B cell (primary cell): ENCODE measurements around the gene ELFN1. TPM values are rescaled to one million over a fixed set of nuclear protein-coding genes. Genes with fewer than 3 reads are reported as not detected.

Experiments
- ATAC-seq: fragments of 200-7000 bp; cut with Tn5 transposase; one replicate; pipeline ENCODE4 v1.10.0; 2021; ENCODE audit warnings: low read depth, mild to moderate bottlenecking, moderate number of reproducible peaks, moderate library complexity
- CTCF ChIA-PET: fragments of 350-600 bp; sonication (Branson Sonifier 250); formaldehyde crosslinking; loops from one replicate; lab custom pipeline; 2021; ENCODE audit warnings: antibody characterized with exemption, inconsistent platforms; lab: Charles Lee
- POLR2A ChIA-PET: fragments of 350-600 bp; sonication (Branson Sonifier 250); formaldehyde crosslinking; loops from one replicate; lab custom pipeline; 2021; ENCODE audit warnings: antibody characterized with exemption; lab: Charles Lee
- DNase-seq: peaks from one replicate; pipeline ENCODE4 v3.0.0; 2013
- H2AFZ ChIP-seq: 2 replicates; pipeline ENCODE4 v1.6.1; 2012; ENCODE audit warnings: mild to moderate bottlenecking, low read depth, low read length; ENCODE audit not compliant: insufficient read depth, poor library complexity, severe bottlenecking
- H3K27ac ChIP-seq, 2 donors: 1 replicate in 1 of 2; 2 replicates in 1 of 2; pipeline ENCODE4 v1.5.1; 2012 to 2013; ENCODE audit warnings: low read length in 2 of 2, mild to moderate bottlenecking in 2 of 2, moderate library complexity in 1 of 2
- H3K27me3 ChIP-seq, 4 experiments: fragments of 200-600 bp in 1 of 4; sonication (generic) in 1 of 4; replicated peaks in 1 of 4; 1 replicate in 2 of 4; 2 replicates in 2 of 4; pipeline versions ENCODE4 v1.6.1 to v1.7.0; 2013 to 2016; ENCODE audit warnings: low read length in 3 of 4, mild to moderate bottlenecking in 2 of 4, mixed read lengths in 1 of 4, moderate library complexity in 1 of 4; ENCODE audit not compliant: insufficient read depth in 4 of 4, control insufficient read depth in 3 of 4; ENCODE audit errors: control extremely low read depth in 1 of 4
- H3K36me3 ChIP-seq, 2 experiments: replicated peaks in 1 of 2; 1 replicate in 1 of 2; 2 replicates in 1 of 2; pipeline versions ENCODE4 v1.6.1 to v1.7.1; 2013; ENCODE audit warnings: low read length in 1 of 2; ENCODE audit not compliant: insufficient read depth in 2 of 2, control insufficient read depth in 1 of 2; ENCODE audit errors: control extremely low read depth in 1 of 2, extremely low read depth in 1 of 2
- H3K4me1 ChIP-seq, 2 donors: fragments of 200-600 bp in 1 of 2; sonication (generic) in 1 of 2; 1 replicate in 1 of 2; 2 replicates in 1 of 2; pipeline versions ENCODE4 v1.5.1 to v1.6.1; 2013 to 2017; ENCODE audit warnings: low read length in 2 of 2; ENCODE audit not compliant: control insufficient read depth in 2 of 2, insufficient read depth in 2 of 2
- H3K4me2 ChIP-seq: replicated peaks from 2 replicates; pipeline ENCODE3; 2012; ENCODE audit warnings: mild to moderate bottlenecking, low read depth, low read length; ENCODE audit not compliant: poor library complexity, severe bottlenecking
- H3K4me3 ChIP-seq, 5 experiments: fragments of 200-600 bp in 1 of 5; sonication (generic) in 1 of 5; 1 replicate in 3 of 5; 2 replicates in 2 of 5; pipeline versions ENCODE4 v1.5.1 to v1.7.0; 2011 to 2016; ENCODE audit warnings: low read length in 4 of 5, mild to moderate bottlenecking in 4 of 5, low read depth in 2 of 5, control low read depth in 1 of 5, moderate library complexity in 1 of 5; ENCODE audit not compliant: insufficient read depth in 1 of 5; ENCODE audit errors: control extremely low read depth in 1 of 5, extremely low read depth in 1 of 5
- H3K79me2 ChIP-seq: fragments of 200-600 bp; sonication (generic); one replicate; pipeline ENCODE4 v1.6.0; 2016; ENCODE audit warnings: low read length; ENCODE audit not compliant: control insufficient read depth, insufficient read depth
- H3K9ac ChIP-seq: fragments of 200-600 bp; sonication (generic); 2 replicates; pipeline ENCODE4 v1.6.1; 2017; ENCODE audit warnings: mild to moderate bottlenecking, low read length, moderate library complexity
- H3K9me3 ChIP-seq, 3 donors: one replicate each; pipeline versions ENCODE4 v1.6.1 to v1.7.1; 2013; ENCODE audit warnings: low read length in 2 of 3; ENCODE audit not compliant: control insufficient read depth in 2 of 3, insufficient read depth in 1 of 3; ENCODE audit errors: control extremely low read depth in 1 of 3
- H4K20me1 ChIP-seq: 2 replicates; pipeline ENCODE4 v1.6.0; 2012; ENCODE audit warnings: mild to moderate bottlenecking, low read length; ENCODE audit not compliant: insufficient read depth, control insufficient read depth, poor library complexity, severe bottlenecking
- H3K27ac Mint-ChIP-seq: one replicate; pipeline ENCODE4 v1.8.0; 2021; ENCODE audit warnings: mixed read lengths
- H3K27me3 Mint-ChIP-seq: one replicate; pipeline ENCODE4 v1.8.0; 2021; ENCODE audit warnings: mixed read lengths
- H3K4me1 Mint-ChIP-seq: one replicate; pipeline ENCODE4 v1.8.0; 2021; ENCODE audit warnings: mixed read lengths
- H3K4me3 Mint-ChIP-seq: one replicate; pipeline ENCODE4 v1.8.0; 2021; ENCODE audit warnings: mixed read lengths
- H3K9me3 Mint-ChIP-seq: one replicate; pipeline ENCODE4 v1.8.0; 2022; ENCODE audit warnings: mixed read lengths; ENCODE audit not compliant: insufficient read depth
- EZH2 ChIP-seq: IDR thresholded peaks from 2 replicates; pipeline ENCODE4 v1.6.1; 2012; ENCODE audit warnings: borderline replicate concordance, low read depth, mild to moderate bottlenecking, moderate library complexity, low read length; ENCODE audit not compliant: insufficient read depth, poor library complexity, severe bottlenecking
- WGBS: methylation state at CpG from one replicate; pipeline ENCODE4 v1.1.5; 2013; ENCODE audit warnings: missing lambda C conversion rate; ENCODE audit not compliant: insufficient coverage; 5-methylcytosine and 5-hydroxymethylcytosine counted together
- intact Hi-C: fragments of 100-400 bp; cut with micrococcal nuclease; formaldehyde crosslinking; loops from one replicate; pipeline ENCODE4 v1.10.0; 2022
- polyA plus RNA-seq: library from polyadenylated mRNA; depleted of rRNA; stranded (reverse); fragments of >200 nt; gene quantifications from 2 replicates; pipeline ENCODE4 v1.2.3, GENCODE V29; 2012
- total RNA-seq, 2 donors: library from RNA; stranded (reverse); fragments of 120-200 nt in 1 of 2; gene quantifications; 1 replicate in 1 of 2; 2 replicates in 1 of 2; pipeline versions ENCODE4 v1.2.3 to v1.2.4, GENCODE V29; 2013 to 2022
- TF ChIP-seq, protein P1 (sequence below): fragments of 200-600 bp; IDR thresholded peaks from one replicate; pipeline ENCODE4 v1.8.0; 2022; ENCODE audit warnings: antibody characterized with exemption, mild to moderate bottlenecking

The ELFN1 gene
- total and polyA plus RNA-seq, 2 donors (not counting 1 experiment from before 2014, with no cell fraction given), result 0.12 TPM; not detected in 1

DNA sequence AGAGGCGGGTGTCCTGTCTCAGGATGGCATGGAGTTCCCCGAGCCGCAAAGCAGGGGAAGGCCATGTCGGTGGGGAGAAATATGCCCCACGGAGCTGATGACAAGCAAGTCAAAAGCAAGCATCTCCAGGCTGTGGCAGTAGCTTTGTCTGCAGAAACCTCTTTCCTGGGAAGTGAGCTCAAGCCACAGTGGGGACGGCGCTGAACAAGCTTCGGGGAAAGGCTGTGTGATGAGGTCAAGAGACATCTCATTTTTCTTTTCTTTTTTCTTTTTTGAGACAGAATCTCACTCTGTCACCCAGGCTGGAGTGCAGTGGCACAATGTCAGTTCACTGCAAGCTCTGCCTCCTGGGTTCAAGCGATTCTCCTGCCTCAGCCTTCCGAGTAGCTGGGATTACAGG is 62.6 kb downstream of the ELFN1 start:
- Histone ChIP-seq H3K4me1 (no peaks in the 10 kb centered on the region), H3K36me3 (no peaks in the 10 kb centered on the region), H3K9me3 (peaks cover 0 to 25% (median 0%) of the 10 kb centered on the region in 3 donors), H3K9ac (no peak overlapping the region), H3K27ac (no peak overlapping the region), H3K4me2 (no peak overlapping the region), H3K27me3 (no peaks in the 10 kb centered on the region), H4K20me1 (no peaks in the 10 kb centered on the region), H2AFZ (no peak overlapping the region), H3K4me3 (no peak overlapping the region), H3K79me2 (no peaks in the 10 kb centered on the region)
- ChIA-PET POLR2A (no interaction called here), CTCF (no interaction called here)
- TF ChIP-seq, protein P1, sequence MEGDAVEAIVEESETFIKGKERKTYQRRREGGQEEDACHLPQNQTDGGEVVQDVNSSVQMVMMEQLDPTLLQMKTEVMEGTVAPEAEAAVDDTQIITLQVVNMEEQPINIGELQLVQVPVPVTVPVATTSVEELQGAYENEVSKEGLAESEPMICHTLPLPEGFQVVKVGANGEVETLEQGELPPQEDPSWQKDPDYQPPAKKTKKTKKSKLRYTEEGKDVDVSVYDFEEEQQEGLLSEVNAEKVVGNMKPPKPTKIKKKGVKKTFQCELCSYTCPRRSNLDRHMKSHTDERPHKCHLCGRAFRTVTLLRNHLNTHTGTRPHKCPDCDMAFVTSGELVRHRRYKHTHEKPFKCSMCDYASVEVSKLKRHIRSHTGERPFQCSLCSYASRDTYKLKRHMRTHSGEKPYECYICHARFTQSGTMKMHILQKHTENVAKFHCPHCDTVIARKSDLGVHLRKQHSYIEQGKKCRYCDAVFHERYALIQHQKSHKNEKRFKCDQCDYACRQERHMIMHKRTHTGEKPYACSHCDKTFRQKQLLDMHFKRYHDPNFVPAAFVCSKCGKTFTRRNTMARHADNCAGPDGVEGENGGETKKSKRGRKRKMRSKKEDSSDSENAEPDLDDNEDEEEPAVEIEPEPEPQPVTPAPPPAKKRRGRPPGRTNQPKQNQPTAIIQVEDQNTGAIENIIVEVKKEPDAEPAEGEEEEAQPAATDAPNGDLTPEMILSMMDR, result no peak
- no peak for TF ChIP-seq EZH2
- Mint-ChIP-seq H3K27me3 (peaks cover 11% of the 10 kb centered on the region), H3K4me1 (no peaks in the 10 kb centered on the region), H3K9me3 (no peaks in the 10 kb centered on the region), H3K4me3 (no peak overlapping the region), H3K27ac (no peak overlapping the region)
- ATAC-seq (no peak), DNase-seq (no peak)
- intact Hi-C loops, result no loop called here
- 90% methylated on average over 6 of the region's 10 CpGs for WGBS

DNA sequence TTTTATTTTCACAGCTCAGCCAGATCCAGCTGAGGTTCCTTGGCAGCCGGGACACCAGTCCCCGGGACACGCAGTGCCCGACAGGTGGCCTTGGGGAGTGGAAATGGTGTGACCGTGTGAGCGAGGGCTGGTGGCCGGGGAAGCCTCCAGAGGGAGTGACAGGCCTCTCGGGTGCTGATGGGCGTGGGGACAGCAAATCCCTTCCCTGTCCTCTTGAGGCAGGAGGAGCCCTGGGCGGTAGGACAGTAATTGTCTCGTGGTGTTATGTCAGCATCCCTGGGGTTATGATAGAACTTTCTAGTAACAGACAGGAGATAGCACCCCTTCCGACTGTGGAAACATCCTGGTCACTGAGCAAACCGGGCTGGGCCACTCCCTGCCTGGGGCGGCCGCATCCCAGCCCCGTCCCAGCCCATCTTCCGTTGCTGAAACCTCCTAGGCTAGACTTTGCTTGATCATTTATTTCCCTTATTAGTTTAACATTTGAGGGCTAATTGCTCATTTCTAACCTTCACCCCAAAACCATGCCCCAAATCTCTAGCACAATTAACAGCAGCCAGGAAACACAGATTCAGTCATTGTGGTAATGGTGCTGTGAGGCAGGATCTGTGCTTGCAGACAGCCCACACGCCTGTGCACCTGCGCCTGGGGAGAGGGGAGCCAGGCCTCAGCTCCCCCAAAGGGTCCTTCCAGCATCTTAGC is 63.3 kb downstream of the ELFN1 start:
- H3K9ac ChIP-seq, result no peak overlapping the region
- no peak overlapping the region for H3K4me3 ChIP-seq
- H3K27ac ChIP-seq, result no peak overlapping the region
- no peaks in the 10 kb centered on the region for H4K20me1 ChIP-seq
- no peak for ATAC-seq
- no peak for TF ChIP-seq EZH2
- TF ChIP-seq, protein P1, result no peak
- 78% methylated on average over 19 of the region's 19 CpGs for WGBS
- Mint-ChIP-seq H3K27me3 (peaks cover 13% of the 10 kb centered on the region), H3K4me1 (peaks cover 3% of the 10 kb centered on the region), H3K9me3 (no peaks in the 10 kb centered on the region), H3K27ac (no peak overlapping the region), H3K4me3 (no peak overlapping the region)
- no peaks in the 10 kb centered on the region for H3K27me3 ChIP-seq
- ChIA-PET POLR2A (no interaction called here), CTCF (no interaction called here)
- no peak for DNase-seq
- peaks cover 2 to 4% of the 10 kb centered on the region in 2 donors for H3K4me1 ChIP-seq
- intact Hi-C loops, result no loop called here
- peaks cover 0 to 23% (median 0%) of the 10 kb centered on the region in 3 donors for H3K9me3 ChIP-seq
- no peak overlapping the region for H3K4me2 ChIP-seq
- H3K36me3 ChIP-seq, result no peaks in the 10 kb centered on the region
- no peaks in the 10 kb centered on the region for H3K79me2 ChIP-seq
- H2AFZ ChIP-seq, result no peak overlapping the region
